Measurements from ENCODE around the gene CSN2.
A peak's percentile ranks its signal among the peaks of the same experiment; 100 is the strongest.
"Not testable (repeated sequence)": the region's sequence is repeated elsewhere in the genome, so short reads cannot be mapped to it uniquely, and the experiment has no call there.

CSN2 gene

GRCh38 chr4:69970071-69970470 is 4.5 kb upstream of the CSN2 start:
- no peak overlapping the region for H3K4me3 ChIP-seq (ENCODE audit: low read depth, low read length)
- in situ Hi-C loops (cut with HindIII; ENCODE audit: low sequenced_read_pairs): no loop called here
- no peak for TF ChIP-seq CTCF (IDR thresholded peaks at IDR 0.05; ENCODE audit: low read depth, low read length, missing control alignments)
- no peak for DNase-seq (ENCODE audit: low read depth)

- H3K4me3 ChIP-seq (ENCODE audit: low read depth, low read length): no peak overlapping the region
- no peak for DNase-seq (ENCODE audit: low read depth)
- TF ChIP-seq CTCF (IDR thresholded peaks at IDR 0.05; ENCODE audit: low read depth, low read length, missing control alignments): no peak
- in situ Hi-C loops (cut with HindIII; ENCODE audit: low sequenced_read_pairs): no loop called here
Measured at GRCh38 chr4:69957209-69957608, 8.3 kb downstream of the CSN2 start.

- DNase-seq (ENCODE audit: low read depth): peak; percentile 19
- in situ Hi-C loops (cut with HindIII; ENCODE audit: low sequenced_read_pairs): no loop called here
- TF ChIP-seq CTCF (IDR thresholded peaks at IDR 0.05; ENCODE audit: low read depth, low read length, missing control alignments): no peak
- H3K4me3 ChIP-seq (ENCODE audit: low read depth, low read length): no peak overlapping the region
Measured at GRCh38 chr4:69951602-69952001, 13.9 kb downstream of the CSN2 start.

- no peak overlapping the region for H3K4me3 ChIP-seq (ENCODE audit: low read depth, low read length)
- no peak for DNase-seq (ENCODE audit: low read depth)
- in situ Hi-C loops (cut with HindIII; ENCODE audit: low sequenced_read_pairs): no loop called here
- TF ChIP-seq CTCF (IDR thresholded peaks at IDR 0.05; ENCODE audit: low read depth, low read length, missing control alignments): no peak
Measured at GRCh38 chr4:69936566-69936965, 29.0 kb downstream of the CSN2 start.

GRCh38 chr4:69934150-69934549 is 31.4 kb downstream of the CSN2 start:
- TF ChIP-seq CTCF (IDR thresholded peaks at IDR 0.05; ENCODE audit: low read depth, low read length, missing control alignments): no peak
- in situ Hi-C loops (cut with HindIII; ENCODE audit: low sequenced_read_pairs): no loop called here
- no peak overlapping the region for H3K4me3 ChIP-seq (ENCODE audit: low read depth, low read length)
- DNase-seq (ENCODE audit: low read depth): no peak

GRCh38 chr4:69930768-69931167 is 34.8 kb downstream of the CSN2 start, which contains the start of gene CSN1S1:
Gene CSN1S1 (plus strand): TSS chr4:69931068. CDS start chr4:69932556, 1,488 bp downstream.
- in situ Hi-C loops (cut with HindIII; ENCODE audit: low sequenced_read_pairs): no loop called here
- no peak within 1 kb of the TSS for H3K4me3 ChIP-seq (ENCODE audit: low read depth, low read length)
- no peak for DNase-seq (ENCODE audit: low read depth)
- TF ChIP-seq CTCF (IDR thresholded peaks at IDR 0.05; ENCODE audit: low read depth, low read length, missing control alignments): no peak

- DNase-seq (ENCODE audit: low read depth); H3K4me3 ChIP-seq (ENCODE audit: low read depth, low read length); in situ Hi-C loops (cut with HindIII; ENCODE audit: low sequenced_read_pairs): not testable (repeated sequence)
Measured at GRCh38 chr4:69923782-69924410, 41.6 kb downstream of the CSN2 start.

All from astrocyte of the cerebellum (primary cell).